Fibroblast of pulmonary artery (primary cell): ENCODE measurements around the gene TXNRD2.

Source experiments
- DNase-seq: peaks from one replicate; pipeline ENCODE4 v3.0.0-alpha.2; 2010; ENCODE audit warnings: low read depth
- H3K4me3 ChIP-seq: replicated peaks from 2 replicates; pipeline ENCODE4 v1.5.1; 2011; ENCODE audit warnings: low read depth, mild to moderate bottlenecking, control low read depth, low read length, moderate library complexity
- TF ChIP-seq, protein P1 (sequence below): IDR thresholded peaks from 2 replicates; pipeline ENCODE4 v1.5.1; 2011; ENCODE audit warnings: mild to moderate bottlenecking, control low read depth, low read length, inconsistent platforms; ENCODE audit errors: missing control alignments

TXNRD2 gene

GRCh38 chr22:19849835-19850762 lies 91.5 kb downstream of the TXNRD2 start:
- TF ChIP-seq, protein P1, sequence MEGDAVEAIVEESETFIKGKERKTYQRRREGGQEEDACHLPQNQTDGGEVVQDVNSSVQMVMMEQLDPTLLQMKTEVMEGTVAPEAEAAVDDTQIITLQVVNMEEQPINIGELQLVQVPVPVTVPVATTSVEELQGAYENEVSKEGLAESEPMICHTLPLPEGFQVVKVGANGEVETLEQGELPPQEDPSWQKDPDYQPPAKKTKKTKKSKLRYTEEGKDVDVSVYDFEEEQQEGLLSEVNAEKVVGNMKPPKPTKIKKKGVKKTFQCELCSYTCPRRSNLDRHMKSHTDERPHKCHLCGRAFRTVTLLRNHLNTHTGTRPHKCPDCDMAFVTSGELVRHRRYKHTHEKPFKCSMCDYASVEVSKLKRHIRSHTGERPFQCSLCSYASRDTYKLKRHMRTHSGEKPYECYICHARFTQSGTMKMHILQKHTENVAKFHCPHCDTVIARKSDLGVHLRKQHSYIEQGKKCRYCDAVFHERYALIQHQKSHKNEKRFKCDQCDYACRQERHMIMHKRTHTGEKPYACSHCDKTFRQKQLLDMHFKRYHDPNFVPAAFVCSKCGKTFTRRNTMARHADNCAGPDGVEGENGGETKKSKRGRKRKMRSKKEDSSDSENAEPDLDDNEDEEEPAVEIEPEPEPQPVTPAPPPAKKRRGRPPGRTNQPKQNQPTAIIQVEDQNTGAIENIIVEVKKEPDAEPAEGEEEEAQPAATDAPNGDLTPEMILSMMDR: no peak
- no peak for DNase-seq
- no peak overlapping the region for H3K4me3 ChIP-seq

GRCh38 chr22:19848298-19849224 lies 93.1 kb downstream of the TXNRD2 start:
- TF ChIP-seq, protein P1: no peak
- peak; percentile 12 for DNase-seq
- no peak overlapping the region for H3K4me3 ChIP-seq

DNA sequence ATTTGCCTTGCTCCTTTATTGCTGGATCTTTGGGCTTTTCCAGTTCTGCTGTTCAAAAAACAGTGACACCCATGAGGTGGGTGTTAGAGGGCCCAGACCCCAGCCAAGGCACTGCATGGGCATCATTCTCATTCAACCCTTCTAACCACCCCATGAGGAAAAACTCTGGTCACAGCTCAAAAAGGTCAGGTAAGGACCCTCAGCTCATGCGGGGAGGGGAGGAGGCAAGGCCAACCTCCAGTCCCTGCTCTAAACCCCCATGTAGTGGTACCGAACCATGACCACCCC lies 94.3 kb downstream of the TXNRD2 start:
- TF ChIP-seq, protein P1: no peak
- DNase-seq: no peak

GRCh38 chr22:19846620-19847344 lies 94.8 kb downstream of the TXNRD2 start:
- TF ChIP-seq, protein P1: no peak
- DNase-seq: no peak
- H3K4me3 ChIP-seq: no peak overlapping the region

More for the DNA sequence above, 94.3 kb downstream of the TXNRD2 start:
- no peak overlapping the region for H3K4me3 ChIP-seq

GRCh38 chr22:19845054-19845722 lies 96.4 kb downstream of the TXNRD2 start:
- no peak for DNase-seq
- H3K4me3 ChIP-seq: no peak overlapping the region
- TF ChIP-seq, protein P1: no peak

DNA sequence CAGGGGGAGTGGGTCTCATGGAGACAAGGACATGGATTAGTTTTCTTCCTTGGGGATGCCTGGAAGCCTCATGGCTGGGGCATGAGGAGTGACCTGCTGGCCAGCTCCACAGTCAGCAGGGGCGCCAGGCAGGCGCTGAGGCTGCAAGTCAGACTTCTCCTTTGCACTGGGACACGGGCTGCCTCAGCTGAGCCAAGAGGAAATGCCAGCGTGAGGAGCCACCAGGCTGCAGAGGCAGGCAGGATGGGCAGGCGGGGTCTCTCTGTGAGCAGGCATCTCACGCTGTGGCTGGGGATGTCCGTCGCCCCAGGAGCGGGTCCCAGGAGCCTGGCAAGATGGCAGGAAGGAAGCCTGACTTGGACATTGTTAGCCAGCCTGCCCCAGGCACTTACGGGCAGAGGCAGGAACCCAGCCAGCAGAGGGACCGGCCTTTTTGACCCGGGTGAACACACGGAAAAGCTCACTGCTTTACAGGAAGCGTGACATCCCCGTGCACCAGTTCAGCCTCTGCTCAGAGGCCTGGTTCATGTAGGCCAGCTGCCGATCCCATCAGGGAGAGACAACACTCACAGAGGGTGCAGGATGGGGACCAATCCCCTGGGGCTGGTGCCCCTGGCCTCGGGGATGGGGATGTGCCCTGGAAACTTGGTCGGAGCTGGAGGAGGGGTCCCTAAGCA lies 97.1 kb downstream of the TXNRD2 start:
- H3K4me3 ChIP-seq: no peak overlapping the region
- TF ChIP-seq, protein P1: no peak
- peak; percentile 47 for DNase-seq
